ENCODE measurements around the gene TPST1. TPM values are rescaled to one million over a fixed set of nuclear protein-coding genes. Genes with fewer than 3 reads are reported as not detected.

The TPST1 gene
- total and polyA plus RNA-seq, 2 of the 8 experiments (the other 6 are each of a cell fraction or from before 2014, with no cell fraction given) = 8.2 to 18.4 TPM

GRCh38 chr7:66206119-66206933 is 1.2 kb downstream of the TPST1 start:
- Histone ChIP-seq H3K4me1 (replicated peaks in 1 of 4; ENCODE audit: control insufficient read depth in 3 of 4, insufficient read depth in 4 of 4, low read length in 3 of 4) (peaks cover 0 to 4% (median 2%) of the 10 kb centered on the region in 4 experiments; a peak in 4 of 7 replicates), H3K4ac (replicated peaks; ENCODE audit: insufficient read length, low read depth, low read length) (no peak overlapping the region), H3K4me2 (ENCODE audit: insufficient read depth in 1 of 2, low read depth in 2 of 2, low read length in 2 of 2) (peak overlapping the region; percentile 79 to 87), H4K8ac (ENCODE audit: extremely low read depth, insufficient read depth, low read length) (no peak overlapping the region), H3K14ac (ENCODE audit: insufficient read length) (no peak overlapping the region), H3K56ac (replicated peaks; ENCODE audit: insufficient read length, low read depth, low read length) (no peak overlapping the region), H4K5ac (ENCODE audit: insufficient read length, low read depth, low read length) (no peak overlapping the region), H2BK120ac (replicated peaks; ENCODE audit: low read depth, low read length) (no peak overlapping the region), H3K79me2 (ENCODE audit: control insufficient read depth in 1 of 2, insufficient read depth in 2 of 2, low read length in 2 of 2) (peaks cover 0 to 6% of the 10 kb centered on the region in 2 experiments; a peak in 1 of 4 replicates), H4K20me1 (replicated peaks in 1 of 2; ENCODE audit: control insufficient read depth in 1 of 2, insufficient read depth in 2 of 2, low read length in 2 of 2) (peaks cover 0 to 2% of the 10 kb centered on the region in 2 experiments), H2AK5ac (ENCODE audit: low read depth, low read length) (no peak overlapping the region), H3K9ac (replicated peaks in 1 of 4; ENCODE audit: extremely low read depth in 1 of 4, low read depth in 3 of 4, low read length in 3 of 4) (peak overlapping the region in 3 of 4 experiments; percentile 67 to 87 (median 84); a peak in 4 of 7 replicates), H2BK15ac (ENCODE audit: low read length) (no peak overlapping the region), H3K27me3 (replicated peaks in 1 of 4; ENCODE audit: control insufficient read depth in 3 of 4, extremely low read depth in 1 of 4, insufficient read depth in 3 of 4, low read length in 3 of 4) (no peaks in the 10 kb centered on the region), H3K18ac (ENCODE audit: extremely low read depth, low read length) (no peak overlapping the region), H2BK5ac (ENCODE audit: low read depth, low read length) (no peak overlapping the region), H3K36me3 (ENCODE audit: control insufficient read depth in 2 of 4, insufficient read depth in 4 of 4, low read length in 3 of 4) (no peaks in the 10 kb centered on the region), H2BK20ac (ENCODE audit: low read length) (peak overlapping the region; percentile 29; the same call in 1 of the 2 replicates), H3K23ac (ENCODE audit: insufficient read length) (no peak overlapping the region), H3K4me3 (ENCODE audit: extremely low read depth in 1 of 4, insufficient read depth in 2 of 4, low read depth in 3 of 4, low read length in 4 of 4) (peak overlapping the region; percentile 81 to 93 (median 90)), H3K23me2 (ENCODE audit: low read depth, low read length) (peaks cover 9% of the 10 kb centered on the region), H3K9me3 (ENCODE audit: insufficient read depth in 2 of 2, low read depth in 1 of 2, low read length in 1 of 2) (no peaks in the 10 kb centered on the region), H3K27ac (ENCODE audit: low read depth, low read length) (no peak overlapping the region), H2BK12ac (ENCODE audit: low read depth, low read length) (no peak overlapping the region), H3K79me1 (ENCODE audit: low read depth, low read length) (no peaks in the 10 kb centered on the region; the same call in 1 of the 2 replicates), H4K91ac (replicated peaks; ENCODE audit: insufficient read length, low read length) (no peak overlapping the region), H2AFZ (ENCODE audit: low read length) (no peak overlapping the region)
- POLR2A ChIA-PET (ENCODE audit: partially characterized antibody) = interaction anchor here (1.2 kb wide), 1 partner anchor 11 kb away, joined by 6 read pairs; no protein-coding TSS in a partner anchor
- no peak for FAIRE-seq
- DNase-seq (ENCODE audit: low read depth in 1 of 2, low spot score in 2 of 2) = no peak
- 72% methylated on average over 10 of the region's 12 CpGs; no CpG with 5 or more reads in 1 of the 2 experiments for WGBS, 2 experiments (ENCODE audit: extremely low coverage in 1 of 2, insufficient coverage in 1 of 2, insufficient read length in 1 of 2, insufficient replicate concordance in 2 of 2, low coverage in 1 of 2, low lambda C conversion rate in 2 of 2, missing lambda C conversion rate in 1 of 2)
- CTCF ChIA-PET (ENCODE audit: partially characterized antibody) = interaction anchor here (0.5 to 2.0 kb wide), 7 partner anchors 11 to 347 kb away, joined by 3 to 5 read pairs (median 4); no protein-coding TSS in a partner anchor
- TF ChIP-seq SRF (IDR thresholded peaks at IDR 0.05; ENCODE audit: low read depth, low read length) (no peak), KDM1A (IDR thresholded peaks at IDR 0.05; ENCODE audit: borderline replicate concordance, low read length) (no peak), TBP (IDR thresholded peaks at IDR 0.05; ENCODE audit: low read depth, low read length) (no peak), GTF2F1 (IDR thresholded peaks at IDR 0.05; ENCODE audit: borderline replicate concordance, low read depth, low read length) (no peak), RBBP5 (IDR thresholded peaks at IDR 0.05; ENCODE audit: borderline replicate concordance, low read depth, low read length) (no peak), HDAC2 (IDR thresholded peaks at IDR 0.05; ENCODE audit: borderline replicate concordance in 1 of 2, low read depth in 2 of 2, low read length in 2 of 2) (no peak), EP300 (IDR thresholded peaks at IDR 0.05; ENCODE audit: borderline replicate concordance in 1 of 2, low read depth in 2 of 2, low read length in 2 of 2) (no peak), NRF1 (IDR thresholded peaks at IDR 0.05; ENCODE audit: low read depth, low read length) (no peak), CHD1 (IDR thresholded peaks at IDR 0.05; ENCODE audit: low read depth, low read length) (no peak), CBX5 (IDR thresholded peaks at IDR 0.05; ENCODE audit: low read depth, low read length) (no peak), BCL11A (IDR thresholded peaks at IDR 0.05; ENCODE audit: low read depth in 2 of 2, low read length in 2 of 2) (no peak), SP2 (IDR thresholded peaks at IDR 0.05; ENCODE audit: low read length) (no peak)

Measured in H1 (cell line).